Endothelial cell (in vitro differentiated cells): ENCODE measurements around the gene ZDHHC12. TPM values are rescaled to one million over a fixed set of nuclear protein-coding genes. Genes with fewer than 3 reads are reported as not detected.

Experiments
- DNase-seq: peaks from one replicate; pipeline ENCODE4 v3.0.0; 2021; ENCODE audit warnings: low spot score
- H3K27ac Mint-ChIP-seq: one replicate; pipeline ENCODE4 v1.8.0; 2021; ENCODE audit warnings: mixed read lengths, inconsistent platforms; ENCODE audit not compliant: unreplicated experiment
- H3K27me3 Mint-ChIP-seq: one replicate; pipeline ENCODE4 v1.8.0; 2021; ENCODE audit warnings: mild to moderate bottlenecking, moderate library complexity, mixed read lengths, inconsistent platforms; ENCODE audit not compliant: unreplicated experiment
- H3K36me3 Mint-ChIP-seq: one replicate; pipeline ENCODE4 v1.8.0; 2021; ENCODE audit warnings: mild to moderate bottlenecking, low read depth, mixed read lengths, inconsistent platforms; ENCODE audit not compliant: unreplicated experiment
- H3K4me1 Mint-ChIP-seq: one replicate; pipeline ENCODE4 v1.8.0; 2021; ENCODE audit warnings: mild to moderate bottlenecking, mixed read lengths, inconsistent platforms; ENCODE audit not compliant: unreplicated experiment
- H3K4me3 Mint-ChIP-seq: one replicate; pipeline ENCODE4 v1.8.0; 2021; ENCODE audit warnings: mild to moderate bottlenecking, mixed read lengths, inconsistent platforms; ENCODE audit not compliant: unreplicated experiment
- H3K9me3 Mint-ChIP-seq: one replicate; pipeline ENCODE4 v1.8.0; 2021; ENCODE audit warnings: mixed read lengths, inconsistent platforms; ENCODE audit not compliant: unreplicated experiment
- total RNA-seq: library from RNA; stranded (reverse); fragmentation: NEBNext Ultra II Directional; extraction: Animal tissue kit (Norgen Biotek cat#: 25700); gene quantifications from one replicate; pipeline ENCODE4 v1.2.1, GENCODE V29; 2021; ENCODE audit not compliant: unreplicated experiment
- TF ChIP-seq, protein P1 (sequence below): fragments of 200-600 bp; sonication (generic); IDR thresholded peaks from one replicate; pipeline ENCODE4 v1.5.0; 2021; ENCODE audit warnings: antibody characterized with exemption; ENCODE audit not compliant: unreplicated experiment

Gene ZDHHC12
- total RNA-seq, 1 donor from 2014 or later: 42.1 TPM

DNA sequence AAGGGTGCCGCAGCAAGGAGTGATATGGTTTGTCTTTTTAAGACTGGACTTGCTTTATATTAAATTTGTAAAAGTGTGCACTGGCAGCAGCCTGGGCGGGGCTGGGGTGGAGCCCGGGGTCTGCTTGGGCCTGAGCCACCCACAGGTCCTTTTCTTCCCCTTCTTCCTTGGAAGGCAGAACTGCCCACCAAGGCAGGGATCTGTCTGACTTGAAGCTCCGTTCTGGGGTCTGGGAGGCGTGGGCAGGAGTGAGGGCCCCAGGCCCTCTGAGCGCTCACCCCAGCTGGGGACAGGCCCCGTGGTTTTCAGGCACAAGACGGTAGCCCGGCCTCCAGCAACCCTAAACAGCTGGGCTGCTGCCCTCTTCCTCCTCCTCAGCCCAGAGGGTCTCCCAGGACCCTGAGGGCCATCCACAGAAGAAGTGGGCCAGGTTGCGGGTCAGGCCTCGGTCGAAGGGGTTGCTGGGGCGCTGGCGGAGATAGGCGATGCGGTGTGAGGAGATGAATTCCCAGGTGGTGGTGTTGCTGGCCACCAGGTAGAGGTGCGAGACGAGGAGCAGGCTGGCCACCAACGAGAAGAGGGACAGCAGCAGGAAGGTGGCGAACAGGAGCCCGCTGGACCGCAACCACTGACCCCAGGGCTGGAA, 3.0 kb downstream of the ZDHHC12 start:
- DNase-seq: no peak
- no peaks in the 10 kb centered on the region for H3K9me3 Mint-ChIP-seq
- H3K27me3 Mint-ChIP-seq: peaks cover 9% of the 10 kb centered on the region
- H3K27ac Mint-ChIP-seq: peak overlapping the region; percentile 67
- H3K36me3 Mint-ChIP-seq: peaks cover 13% of the 10 kb centered on the region
- H3K4me3 Mint-ChIP-seq: no peak overlapping the region
- peaks cover 27% of the 10 kb centered on the region for H3K4me1 Mint-ChIP-seq
- TF ChIP-seq, protein P1, sequence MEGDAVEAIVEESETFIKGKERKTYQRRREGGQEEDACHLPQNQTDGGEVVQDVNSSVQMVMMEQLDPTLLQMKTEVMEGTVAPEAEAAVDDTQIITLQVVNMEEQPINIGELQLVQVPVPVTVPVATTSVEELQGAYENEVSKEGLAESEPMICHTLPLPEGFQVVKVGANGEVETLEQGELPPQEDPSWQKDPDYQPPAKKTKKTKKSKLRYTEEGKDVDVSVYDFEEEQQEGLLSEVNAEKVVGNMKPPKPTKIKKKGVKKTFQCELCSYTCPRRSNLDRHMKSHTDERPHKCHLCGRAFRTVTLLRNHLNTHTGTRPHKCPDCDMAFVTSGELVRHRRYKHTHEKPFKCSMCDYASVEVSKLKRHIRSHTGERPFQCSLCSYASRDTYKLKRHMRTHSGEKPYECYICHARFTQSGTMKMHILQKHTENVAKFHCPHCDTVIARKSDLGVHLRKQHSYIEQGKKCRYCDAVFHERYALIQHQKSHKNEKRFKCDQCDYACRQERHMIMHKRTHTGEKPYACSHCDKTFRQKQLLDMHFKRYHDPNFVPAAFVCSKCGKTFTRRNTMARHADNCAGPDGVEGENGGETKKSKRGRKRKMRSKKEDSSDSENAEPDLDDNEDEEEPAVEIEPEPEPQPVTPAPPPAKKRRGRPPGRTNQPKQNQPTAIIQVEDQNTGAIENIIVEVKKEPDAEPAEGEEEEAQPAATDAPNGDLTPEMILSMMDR: no peak

DNA sequence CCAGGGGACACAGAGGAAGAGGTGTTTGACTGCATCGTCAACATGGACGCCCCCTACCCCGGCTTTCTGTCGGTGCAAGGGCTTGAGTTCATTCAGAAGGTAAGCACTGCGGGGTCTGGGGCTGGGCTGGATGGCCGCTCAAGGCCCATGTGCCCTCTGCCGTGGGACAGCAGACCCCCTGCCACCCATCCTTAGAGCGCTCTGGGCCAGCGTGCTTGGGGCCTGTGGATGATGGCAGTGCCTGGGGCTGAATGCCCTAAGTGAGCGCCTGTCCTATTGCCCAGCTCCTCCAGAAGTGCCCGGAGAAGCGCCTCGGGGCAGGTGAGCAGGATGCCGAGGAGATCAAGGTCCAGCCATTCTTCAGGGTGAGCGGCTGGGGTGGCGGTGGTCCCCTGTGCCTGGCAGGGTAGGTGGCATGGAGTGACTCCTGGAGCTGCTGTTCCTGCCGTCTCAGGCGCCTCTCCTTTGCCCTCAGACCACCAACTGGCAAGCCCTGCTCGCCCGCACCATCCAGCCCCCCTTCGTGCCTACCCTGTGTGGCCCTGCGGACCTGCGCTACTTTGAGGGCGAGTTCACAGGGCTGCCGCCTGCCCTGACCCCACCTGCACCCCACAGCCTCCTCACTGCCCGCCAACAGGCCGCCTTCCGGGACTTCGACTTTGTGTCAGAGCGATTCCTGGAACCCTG, 3.9 kb downstream of the ZDHHC12 start:
- peaks cover 26% of the 10 kb centered on the region for H3K4me1 Mint-ChIP-seq
- TF ChIP-seq, protein P1: no peak
- no peak overlapping the region for H3K4me3 Mint-ChIP-seq
- peaks cover 12% of the 10 kb centered on the region for H3K27me3 Mint-ChIP-seq
- H3K36me3 Mint-ChIP-seq: peaks cover 13% of the 10 kb centered on the region
- no peak for DNase-seq
- H3K27ac Mint-ChIP-seq: no peak overlapping the region
- no peaks in the 10 kb centered on the region for H3K9me3 Mint-ChIP-seq

DNA sequence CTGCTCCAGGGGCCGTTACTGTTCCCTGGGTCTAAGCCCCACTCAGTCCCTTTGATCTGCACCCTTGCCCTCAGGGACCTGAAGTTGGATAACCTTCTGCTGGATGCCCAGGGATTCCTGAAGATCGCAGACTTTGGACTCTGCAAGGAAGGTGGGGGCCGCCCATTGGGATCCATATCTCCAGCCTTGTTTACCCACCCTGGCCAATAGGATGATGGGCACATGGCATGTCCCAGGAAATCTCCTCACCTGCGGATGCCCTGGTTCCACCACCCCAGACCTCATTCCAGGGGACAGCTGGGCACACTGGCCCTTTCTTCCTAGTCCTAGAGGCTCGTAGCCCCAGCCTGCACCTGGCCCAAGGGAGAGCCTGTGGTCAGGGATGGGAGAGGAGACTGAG, 5.5 kb downstream of the ZDHHC12 start:
- no peaks in the 10 kb centered on the region for H3K9me3 Mint-ChIP-seq
- H3K4me1 Mint-ChIP-seq: peaks cover 16% of the 10 kb centered on the region
- no peak for DNase-seq
- no peak overlapping the region for H3K4me3 Mint-ChIP-seq
- peaks cover 14% of the 10 kb centered on the region for H3K27me3 Mint-ChIP-seq
- TF ChIP-seq, protein P1: no peak
- H3K36me3 Mint-ChIP-seq: peaks cover 11% of the 10 kb centered on the region
- no peak overlapping the region for H3K27ac Mint-ChIP-seq

DNA sequence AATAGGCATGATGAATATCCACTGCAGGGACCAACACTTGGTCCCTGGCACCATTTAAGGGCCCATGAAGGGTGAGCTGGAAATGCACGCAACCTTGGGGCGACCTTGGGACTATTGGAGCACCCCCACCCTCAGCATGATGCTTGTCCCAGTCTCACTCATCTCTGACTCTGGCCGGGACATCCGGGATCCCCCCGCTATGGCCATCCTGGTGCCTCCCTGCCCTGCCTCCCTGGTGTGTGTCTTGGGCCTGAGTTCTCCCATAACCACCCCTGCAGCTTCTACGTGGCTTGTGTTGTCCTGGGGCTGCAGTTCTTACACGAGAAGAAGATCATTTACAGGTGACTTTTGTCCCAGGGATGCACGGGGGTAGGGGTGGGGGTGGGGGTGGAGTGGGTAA, 5.9 kb downstream of the ZDHHC12 start:
- Mint-ChIP-seq H3K9me3 (no peaks in the 10 kb centered on the region), H3K27ac (no peak overlapping the region), H3K27me3 (peaks cover 12% of the 10 kb centered on the region), H3K4me1 (peaks cover 12% of the 10 kb centered on the region), H3K36me3 (peaks cover 10% of the 10 kb centered on the region), H3K4me3 (no peak overlapping the region)
- TF ChIP-seq, protein P1: no peak
- no peak for DNase-seq

DNA sequence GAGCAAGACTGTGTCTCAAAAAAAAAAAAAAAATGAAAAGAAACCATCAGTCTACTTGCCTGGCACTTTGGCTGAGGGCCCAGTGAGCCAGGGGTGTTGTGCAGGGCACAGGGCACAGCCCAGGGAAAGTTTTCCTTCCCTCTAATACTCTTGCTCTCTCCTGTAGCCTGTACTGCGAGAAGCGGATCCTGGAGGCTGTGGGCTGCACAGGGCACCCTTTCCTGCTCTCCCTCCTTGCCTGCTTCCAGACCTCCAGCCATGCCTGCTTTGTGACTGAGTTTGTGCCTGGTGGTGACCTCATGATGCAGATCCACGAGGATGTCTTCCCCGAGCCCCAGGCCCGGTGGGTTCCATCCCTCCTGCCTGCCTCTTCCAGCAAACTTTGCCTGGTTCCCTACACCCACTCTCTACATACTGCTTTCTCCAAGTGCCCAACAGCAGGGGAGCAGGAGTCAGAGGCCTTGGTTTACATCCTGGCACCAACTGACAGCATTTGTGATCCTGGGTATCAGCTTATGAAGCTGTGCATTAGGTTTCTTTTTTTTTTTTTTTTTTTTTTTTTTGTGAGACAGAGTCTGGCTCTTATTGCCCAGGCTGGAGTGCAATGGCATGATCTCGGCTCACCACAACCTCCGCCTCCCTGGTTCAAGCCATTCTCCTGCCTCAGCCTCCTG, 7.2 kb downstream of the ZDHHC12 start:
- H3K4me3 Mint-ChIP-seq: no peak overlapping the region
- no peak overlapping the region for H3K27ac Mint-ChIP-seq
- H3K9me3 Mint-ChIP-seq: no peaks in the 10 kb centered on the region
- H3K36me3 Mint-ChIP-seq: peaks cover 7% of the 10 kb centered on the region
- H3K4me1 Mint-ChIP-seq: no peaks in the 10 kb centered on the region
- no peak for DNase-seq
- TF ChIP-seq, protein P1: no peak
- H3K27me3 Mint-ChIP-seq: peaks cover 7% of the 10 kb centered on the region
